ENCODE measurements around the gene ZC3HAV1L.
A peak's percentile ranks its signal among the peaks of the same experiment; 100 is the strongest.

The ZC3HAV1L gene

DNA sequence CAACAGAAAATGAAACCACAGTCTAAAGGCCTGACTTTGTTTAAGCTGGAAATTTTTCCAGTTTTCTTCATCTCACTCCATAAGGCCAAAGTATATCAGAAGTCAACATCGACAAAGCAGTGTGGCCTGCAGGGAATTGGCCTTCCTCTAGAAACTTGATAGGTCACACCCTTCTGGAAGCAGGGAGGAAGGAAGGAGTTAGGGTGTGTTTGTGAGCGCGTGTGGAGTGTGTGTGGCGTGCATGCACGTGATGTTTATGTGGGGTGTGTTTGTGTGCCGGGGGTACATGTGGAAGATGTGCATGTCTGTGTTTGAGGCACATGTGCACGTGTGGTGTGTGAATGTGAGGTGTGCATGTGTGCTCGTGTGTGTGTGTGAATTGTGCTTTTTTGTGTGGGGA lies 45.1 kb upstream of the ZC3HAV1L start:
- no peaks in the 10 kb centered on the region for H3K27me3 ChIP-seq (ENCODE audit: insufficient read depth, poor library complexity, severe bottlenecking)
- no peak overlapping the region for H3K4me3 ChIP-seq (replicated peaks; ENCODE audit: insufficient read depth, low read length)
- TF ChIP-seq POLR2AphosphoS5 (IDR thresholded peaks at IDR 0.05; ENCODE audit: low read depth) (no peak), GABPA (IDR thresholded peaks at IDR 0.05; ENCODE audit: low read depth) (no peak), SPI1 (IDR thresholded peaks at IDR 0.05; ENCODE audit: borderline replicate concordance, low read depth) (no peak)
- TF ChIP-seq, protein P1, sequence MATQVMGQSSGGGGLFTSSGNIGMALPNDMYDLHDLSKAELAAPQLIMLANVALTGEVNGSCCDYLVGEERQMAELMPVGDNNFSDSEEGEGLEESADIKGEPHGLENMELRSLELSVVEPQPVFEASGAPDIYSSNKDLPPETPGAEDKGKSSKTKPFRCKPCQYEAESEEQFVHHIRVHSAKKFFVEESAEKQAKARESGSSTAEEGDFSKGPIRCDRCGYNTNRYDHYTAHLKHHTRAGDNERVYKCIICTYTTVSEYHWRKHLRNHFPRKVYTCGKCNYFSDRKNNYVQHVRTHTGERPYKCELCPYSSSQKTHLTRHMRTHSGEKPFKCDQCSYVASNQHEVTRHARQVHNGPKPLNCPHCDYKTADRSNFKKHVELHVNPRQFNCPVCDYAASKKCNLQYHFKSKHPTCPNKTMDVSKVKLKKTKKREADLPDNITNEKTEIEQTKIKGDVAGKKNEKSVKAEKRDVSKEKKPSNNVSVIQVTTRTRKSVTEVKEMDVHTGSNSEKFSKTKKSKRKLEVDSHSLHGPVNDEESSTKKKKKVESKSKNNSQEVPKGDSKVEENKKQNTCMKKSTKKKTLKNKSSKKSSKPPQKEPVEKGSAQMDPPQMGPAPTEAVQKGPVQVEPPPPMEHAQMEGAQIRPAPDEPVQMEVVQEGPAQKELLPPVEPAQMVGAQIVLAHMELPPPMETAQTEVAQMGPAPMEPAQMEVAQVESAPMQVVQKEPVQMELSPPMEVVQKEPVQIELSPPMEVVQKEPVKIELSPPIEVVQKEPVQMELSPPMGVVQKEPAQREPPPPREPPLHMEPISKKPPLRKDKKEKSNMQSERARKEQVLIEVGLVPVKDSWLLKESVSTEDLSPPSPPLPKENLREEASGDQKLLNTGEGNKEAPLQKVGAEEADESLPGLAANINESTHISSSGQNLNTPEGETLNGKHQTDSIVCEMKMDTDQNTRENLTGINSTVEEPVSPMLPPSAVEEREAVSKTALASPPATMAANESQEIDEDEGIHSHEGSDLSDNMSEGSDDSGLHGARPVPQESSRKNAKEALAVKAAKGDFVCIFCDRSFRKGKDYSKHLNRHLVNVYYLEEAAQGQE (IDR thresholded peaks at IDR 0.05; ENCODE audit: insufficient replicate concordance, low read depth), result no peak
- TF ChIP-seq, protein P2, sequence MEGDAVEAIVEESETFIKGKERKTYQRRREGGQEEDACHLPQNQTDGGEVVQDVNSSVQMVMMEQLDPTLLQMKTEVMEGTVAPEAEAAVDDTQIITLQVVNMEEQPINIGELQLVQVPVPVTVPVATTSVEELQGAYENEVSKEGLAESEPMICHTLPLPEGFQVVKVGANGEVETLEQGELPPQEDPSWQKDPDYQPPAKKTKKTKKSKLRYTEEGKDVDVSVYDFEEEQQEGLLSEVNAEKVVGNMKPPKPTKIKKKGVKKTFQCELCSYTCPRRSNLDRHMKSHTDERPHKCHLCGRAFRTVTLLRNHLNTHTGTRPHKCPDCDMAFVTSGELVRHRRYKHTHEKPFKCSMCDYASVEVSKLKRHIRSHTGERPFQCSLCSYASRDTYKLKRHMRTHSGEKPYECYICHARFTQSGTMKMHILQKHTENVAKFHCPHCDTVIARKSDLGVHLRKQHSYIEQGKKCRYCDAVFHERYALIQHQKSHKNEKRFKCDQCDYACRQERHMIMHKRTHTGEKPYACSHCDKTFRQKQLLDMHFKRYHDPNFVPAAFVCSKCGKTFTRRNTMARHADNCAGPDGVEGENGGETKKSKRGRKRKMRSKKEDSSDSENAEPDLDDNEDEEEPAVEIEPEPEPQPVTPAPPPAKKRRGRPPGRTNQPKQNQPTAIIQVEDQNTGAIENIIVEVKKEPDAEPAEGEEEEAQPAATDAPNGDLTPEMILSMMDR (IDR thresholded peaks at IDR 0.05; ENCODE audit: insufficient read depth, low read length), result no peak

DNA sequence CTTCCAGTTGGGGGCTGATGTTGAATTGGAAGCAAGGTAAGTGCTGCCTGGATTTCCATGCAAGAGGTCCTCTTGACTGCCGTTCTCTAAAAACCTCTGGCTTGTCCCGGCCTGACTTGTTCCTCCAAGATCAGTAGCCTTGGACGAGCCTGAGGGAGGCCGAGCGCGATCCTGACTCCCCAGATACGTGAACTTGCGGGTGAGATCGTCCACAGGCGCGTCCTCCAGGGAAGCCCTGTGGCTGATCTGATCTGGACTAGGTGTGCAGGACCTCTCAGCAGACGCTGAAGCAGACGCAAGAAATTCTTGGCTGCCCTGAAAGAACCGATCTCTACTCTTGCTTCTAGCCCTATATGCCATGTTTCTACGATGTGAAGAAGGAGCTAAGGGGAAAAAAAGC lies 44.0 kb upstream of the ZC3HAV1L start:
- Histone ChIP-seq H3K27ac (replicated peaks) (no peak overlapping the region), H3K27me3 (ENCODE audit: insufficient read depth, poor library complexity, severe bottlenecking) (no peaks in the 10 kb centered on the region)
- DNase-seq (ENCODE audit: low read depth in 1 of 2, low spot score in 1 of 2), result no peak

More for the DNA sequence above, 45.1 kb upstream of the ZC3HAV1L start:
- no peak for DNase-seq (ENCODE audit: low read depth in 1 of 2, low spot score in 1 of 2)
- H3K27ac ChIP-seq (replicated peaks), result no peak overlapping the region

DNA sequence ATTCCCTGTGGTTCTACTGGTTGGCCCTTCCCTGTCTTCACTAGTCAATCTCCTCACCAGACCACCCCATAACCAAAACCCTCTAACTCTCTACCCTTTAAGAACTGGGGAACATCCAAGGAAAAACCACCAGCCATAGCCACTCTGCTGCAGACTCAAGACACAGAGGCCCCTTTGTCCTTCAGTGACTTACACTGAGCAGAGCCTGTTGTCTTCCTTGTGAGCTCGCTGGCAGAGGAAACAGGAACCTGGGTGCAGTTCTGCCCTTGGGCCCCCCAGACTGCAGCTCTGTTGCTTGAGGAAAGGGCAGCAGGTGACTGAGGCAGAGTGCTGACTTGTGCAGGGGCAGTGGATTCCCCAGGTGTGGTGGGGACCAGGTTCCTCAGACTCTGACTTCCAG lies 43.1 kb upstream of the ZC3HAV1L start:
- peak in 1 of 2 experiments; percentile 25 for DNase-seq (ENCODE audit: low read depth in 1 of 2, low spot score in 1 of 2)
- Histone ChIP-seq H3K27ac (replicated peaks) (peak overlapping the region; percentile 11; the same call in 1 of the 2 replicates), H3K4me3 (replicated peaks; ENCODE audit: insufficient read depth, low read length) (no peak overlapping the region), H3K27me3 (ENCODE audit: insufficient read depth, poor library complexity, severe bottlenecking) (no peaks in the 10 kb centered on the region)
- no peak for TF ChIP-seq POLR2AphosphoS5 (IDR thresholded peaks at IDR 0.05; ENCODE audit: low read depth)
- TF ChIP-seq GABPA (IDR thresholded peaks at IDR 0.05; ENCODE audit: low read depth), result no peak
- TF ChIP-seq SPI1 (IDR thresholded peaks at IDR 0.05; ENCODE audit: borderline replicate concordance, low read depth), result no peak; the same call in 1 of the 2 replicates
- TF ChIP-seq, protein P1 (IDR thresholded peaks at IDR 0.05; ENCODE audit: insufficient replicate concordance, low read depth), result no peak
- TF ChIP-seq, protein P2 (IDR thresholded peaks at IDR 0.05; ENCODE audit: insufficient read depth, low read length), result no peak

More for the DNA sequence above, 44.0 kb upstream of the ZC3HAV1L start:
- no peak overlapping the region for H3K4me3 ChIP-seq (replicated peaks; ENCODE audit: insufficient read depth, low read length)
- TF ChIP-seq, protein P1 (IDR thresholded peaks at IDR 0.05; ENCODE audit: insufficient replicate concordance, low read depth), result no peak
- TF ChIP-seq, protein P2 (IDR thresholded peaks at IDR 0.05; ENCODE audit: insufficient read depth, low read length), result no peak
- TF ChIP-seq SPI1 (IDR thresholded peaks at IDR 0.05; ENCODE audit: borderline replicate concordance, low read depth) (no peak), GABPA (IDR thresholded peaks at IDR 0.05; ENCODE audit: low read depth) (no peak), POLR2AphosphoS5 (IDR thresholded peaks at IDR 0.05; ENCODE audit: low read depth) (no peak)

Measured in HL-60 (cell line).